ENCODE data around the gene CTNND2. TPM values are rescaled to one million over a fixed set of nuclear protein-coding genes. Genes with fewer than 3 reads are reported as not detected.

Gene CTNND2
- total and polyA plus RNA-seq, 4 donors = 36.5 to 183 (median 97.7) TPM

DNA sequence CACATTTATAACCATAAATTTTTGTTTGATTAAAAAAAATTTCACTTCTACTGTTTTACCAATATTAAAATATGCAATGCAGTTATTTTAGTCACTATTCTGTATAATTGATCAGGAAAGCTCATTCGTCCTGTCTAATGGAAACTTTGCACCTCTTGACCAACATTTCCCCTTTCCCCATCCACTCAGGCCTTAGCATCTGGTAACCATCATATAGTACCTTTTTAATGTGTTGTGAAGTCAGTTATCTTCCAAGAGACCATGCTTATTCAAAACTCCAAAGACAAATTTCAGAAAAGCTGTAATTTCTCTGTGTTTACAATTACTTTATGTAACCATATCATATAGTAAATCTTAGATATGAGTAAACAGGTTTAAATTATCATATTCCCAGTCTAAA is 145.9 kb downstream of the CTNND2 start:
- Histone ChIP-seq H3K27me3 (ENCODE audit: control insufficient read depth, insufficient read depth, low read length) (no peaks in the 10 kb centered on the region), H3K36me3 (ENCODE audit: control insufficient read depth, insufficient read depth, low read length) (no peaks in the 10 kb centered on the region), H3K27ac (ENCODE audit: low read depth, low read length) (no peak overlapping the region), H3K9me3 (ENCODE audit: control insufficient read depth, insufficient read depth, low read length) (peaks cover 1% of the 10 kb centered on the region), H3K4me3 (ENCODE audit: low read depth, low read length) (no peak overlapping the region), H3K4me1 (ENCODE audit: control insufficient read depth, insufficient read depth, low read length) (no peaks in the 10 kb centered on the region)
- no CpG with 5 or more reads among the region's 1 CpG for WGBS (ENCODE audit: insufficient coverage)
- DNase-seq (ENCODE audit: low read depth in 4 of 6, low spot score in 6 of 6) = no peak

GRCh38 chr5:11757661-11758060 is 146.6 kb downstream of the CTNND2 start:
- Histone ChIP-seq H3K9me3 (ENCODE audit: control insufficient read depth, insufficient read depth, low read length) (no peaks in the 10 kb centered on the region), H3K36me3 (ENCODE audit: control insufficient read depth, insufficient read depth, low read length) (no peaks in the 10 kb centered on the region), H3K27ac (ENCODE audit: low read depth, low read length) (no peak overlapping the region), H3K4me1 (ENCODE audit: control insufficient read depth, insufficient read depth, low read length) (no peaks in the 10 kb centered on the region), H3K4me3 (ENCODE audit: low read depth, low read length) (no peak overlapping the region), H3K27me3 (ENCODE audit: control insufficient read depth, insufficient read depth, low read length) (no peaks in the 10 kb centered on the region)
- no peak for DNase-seq (ENCODE audit: low read depth in 4 of 6, low spot score in 6 of 6)
- WGBS (ENCODE audit: insufficient coverage) = no CpG with 5 or more reads among the region's 1 CpG

- Histone ChIP-seq H3K27ac (ENCODE audit: low read depth, low read length) (no peak overlapping the region), H3K36me3 (ENCODE audit: control insufficient read depth, insufficient read depth, low read length) (no peaks in the 10 kb centered on the region), H3K27me3 (ENCODE audit: control insufficient read depth, insufficient read depth, low read length) (no peaks in the 10 kb centered on the region), H3K4me1 (ENCODE audit: control insufficient read depth, insufficient read depth, low read length) (no peaks in the 10 kb centered on the region), H3K4me3 (ENCODE audit: low read depth, low read length) (no peak overlapping the region), H3K9me3 (ENCODE audit: control insufficient read depth, insufficient read depth, low read length) (peaks cover 1% of the 10 kb centered on the region)
- 43% methylated on average over 1 of the region's 3 CpGs for WGBS (ENCODE audit: insufficient coverage)
- no peak for DNase-seq (ENCODE audit: low read depth in 4 of 6, low spot score in 6 of 6)
These were observed 167.2 kb downstream of the CTNND2 start for GRCh38 chr5:11737010-11737409.

DNA sequence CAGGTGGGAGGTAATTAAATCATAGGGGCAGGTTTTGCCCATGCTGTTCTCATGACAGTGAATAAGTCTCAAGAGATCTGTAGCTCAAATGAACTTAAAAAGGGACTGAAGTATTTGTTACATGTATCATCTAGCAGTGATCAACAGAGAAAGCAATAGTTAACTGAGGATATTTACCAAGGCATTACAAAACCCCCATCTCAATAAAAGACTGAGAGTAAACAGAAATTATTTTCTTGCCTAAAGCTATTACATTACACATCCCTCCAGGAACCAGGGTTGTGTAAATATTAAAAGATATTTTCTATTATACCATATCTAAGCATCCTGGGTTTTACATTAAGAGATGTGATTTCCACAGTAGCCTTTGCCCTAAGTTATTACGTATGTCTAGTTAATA is 169.9 kb downstream of the CTNND2 start:
- Histone ChIP-seq H3K36me3 (ENCODE audit: control insufficient read depth, insufficient read depth, low read length) (no peaks in the 10 kb centered on the region), H3K9me3 (ENCODE audit: control insufficient read depth, insufficient read depth, low read length) (no peaks in the 10 kb centered on the region), H3K27ac (ENCODE audit: low read depth, low read length) (no peak overlapping the region), H3K27me3 (ENCODE audit: control insufficient read depth, insufficient read depth, low read length) (no peaks in the 10 kb centered on the region), H3K4me3 (ENCODE audit: low read depth, low read length) (no peak overlapping the region), H3K4me1 (ENCODE audit: control insufficient read depth, insufficient read depth, low read length) (no peaks in the 10 kb centered on the region)
- DNase-seq (ENCODE audit: low read depth in 4 of 6, low spot score in 6 of 6) = no peak
- WGBS (ENCODE audit: insufficient coverage) = no CpG with 5 or more reads among the region's 1 CpG

- Histone ChIP-seq H3K4me3 (ENCODE audit: low read depth, low read length) (no peak overlapping the region), H3K27me3 (ENCODE audit: control insufficient read depth, insufficient read depth, low read length) (no peaks in the 10 kb centered on the region), H3K36me3 (ENCODE audit: control insufficient read depth, insufficient read depth, low read length) (no peaks in the 10 kb centered on the region), H3K27ac (ENCODE audit: low read depth, low read length) (no peak overlapping the region), H3K4me1 (ENCODE audit: control insufficient read depth, insufficient read depth, low read length) (no peaks in the 10 kb centered on the region), H3K9me3 (ENCODE audit: control insufficient read depth, insufficient read depth, low read length) (no peaks in the 10 kb centered on the region)
- no peak for DNase-seq (ENCODE audit: low read depth in 4 of 6, low spot score in 6 of 6)
- no CpG with 5 or more reads among the region's 4 CpGs for WGBS (ENCODE audit: insufficient coverage)
These were observed 170.4 kb downstream of the CTNND2 start for GRCh38 chr5:11733840-11734192.

DNA sequence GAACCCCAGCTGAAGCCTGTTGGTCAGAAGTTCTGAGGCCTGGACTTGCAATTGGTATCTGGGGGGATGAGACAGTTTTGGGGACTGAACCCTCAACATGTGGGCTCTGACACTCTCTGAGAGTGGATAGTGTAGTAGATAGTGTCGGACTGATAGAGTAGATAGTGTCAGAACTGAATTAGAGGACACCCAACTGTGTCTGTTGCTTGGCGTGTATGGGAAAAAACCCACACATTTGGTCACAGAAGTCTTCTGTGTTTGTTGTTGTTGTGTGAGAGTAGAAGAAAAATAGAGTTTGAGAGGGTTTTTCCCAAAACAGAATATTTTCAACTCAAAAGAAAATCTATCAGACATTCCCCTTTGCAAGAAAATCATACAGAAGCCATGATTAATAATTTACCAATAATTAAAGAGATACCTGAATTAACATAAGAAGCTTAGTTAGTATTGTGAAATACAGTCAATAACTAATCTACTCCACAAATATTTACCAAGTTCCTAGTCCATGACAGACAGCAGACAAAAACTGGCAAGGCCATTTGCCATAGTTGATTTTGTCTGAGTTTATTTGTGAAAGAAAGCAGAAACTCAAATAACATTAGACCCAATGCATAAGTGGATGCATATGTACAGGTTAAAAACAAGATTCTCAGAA is 170.9 kb downstream of the CTNND2 start:
- no peaks in the 10 kb centered on the region for H3K36me3 ChIP-seq (ENCODE audit: control insufficient read depth, insufficient read depth, low read length)
- no peak for DNase-seq (ENCODE audit: low read depth in 4 of 6, low spot score in 6 of 6)
- no peaks in the 10 kb centered on the region for H3K4me1 ChIP-seq (ENCODE audit: control insufficient read depth, insufficient read depth, low read length)
- no peaks in the 10 kb centered on the region for H3K27me3 ChIP-seq (ENCODE audit: control insufficient read depth, insufficient read depth, low read length)
- 92% methylated on average over 2 of the region's 2 CpGs for WGBS (ENCODE audit: insufficient coverage)
- no peak overlapping the region for H3K27ac ChIP-seq (ENCODE audit: low read depth, low read length)
- H3K9me3 ChIP-seq (ENCODE audit: control insufficient read depth, insufficient read depth, low read length) = no peaks in the 10 kb centered on the region
- no peak overlapping the region for H3K4me3 ChIP-seq (ENCODE audit: low read depth, low read length)

GRCh38 chr5:11724940-11725339 is 179.3 kb downstream of the CTNND2 start:
- DNase-seq (ENCODE audit: low read depth in 4 of 6, low spot score in 6 of 6) = no peak

GRCh38 chr5:11719888-11720481 is 184.3 kb downstream of the CTNND2 start:
- H3K4me1 ChIP-seq (ENCODE audit: control insufficient read depth, insufficient read depth, low read length) = no peaks in the 10 kb centered on the region
- DNase-seq (ENCODE audit: low read depth in 4 of 6, low spot score in 6 of 6) = peak in 5 of 6 donors; percentile 31 to 83 (median 48)
- 32% methylated on average over 4 of the region's 5 CpGs for WGBS (ENCODE audit: insufficient coverage)
- H3K27me3 ChIP-seq (ENCODE audit: control insufficient read depth, insufficient read depth, low read length) = no peaks in the 10 kb centered on the region
- H3K4me3 ChIP-seq (ENCODE audit: low read depth, low read length) = no peak overlapping the region
- H3K9me3 ChIP-seq (ENCODE audit: control insufficient read depth, insufficient read depth, low read length) = no peaks in the 10 kb centered on the region
- H3K36me3 ChIP-seq (ENCODE audit: control insufficient read depth, insufficient read depth, low read length) = no peaks in the 10 kb centered on the region
- H3K27ac ChIP-seq (ENCODE audit: low read depth, low read length) = no peak overlapping the region

More at GRCh38 chr5:11724940-11725339, 179.3 kb downstream of the CTNND2 start:
- H3K27ac ChIP-seq (ENCODE audit: low read depth, low read length) = no peak overlapping the region
- H3K4me3 ChIP-seq (ENCODE audit: low read depth, low read length) = no peak overlapping the region
- WGBS (ENCODE audit: insufficient coverage) = 71% methylated on average over 3 of the region's 3 CpGs
- H3K9me3 ChIP-seq (ENCODE audit: control insufficient read depth, insufficient read depth, low read length) = no peaks in the 10 kb centered on the region
- no peaks in the 10 kb centered on the region for H3K4me1 ChIP-seq (ENCODE audit: control insufficient read depth, insufficient read depth, low read length)
- no peaks in the 10 kb centered on the region for H3K27me3 ChIP-seq (ENCODE audit: control insufficient read depth, insufficient read depth, low read length)
- H3K36me3 ChIP-seq (ENCODE audit: control insufficient read depth, insufficient read depth, low read length) = no peaks in the 10 kb centered on the region

- no peak overlapping the region for H3K4me3 ChIP-seq (ENCODE audit: low read depth, low read length)
- H3K36me3 ChIP-seq (ENCODE audit: control insufficient read depth, insufficient read depth, low read length) = no peaks in the 10 kb centered on the region
- no peaks in the 10 kb centered on the region for H3K27me3 ChIP-seq (ENCODE audit: control insufficient read depth, insufficient read depth, low read length)
- peaks cover 4% of the 10 kb centered on the region for H3K4me1 ChIP-seq (ENCODE audit: control insufficient read depth, insufficient read depth, low read length)
- H3K27ac ChIP-seq (ENCODE audit: low read depth, low read length) = no peak overlapping the region
- 89% methylated on average over 3 of the region's 6 CpGs for WGBS (ENCODE audit: insufficient coverage)
- peak in 1 of 6 donors; percentile 58 for DNase-seq (ENCODE audit: low read depth in 4 of 6, low spot score in 6 of 6)
- H3K9me3 ChIP-seq (ENCODE audit: control insufficient read depth, insufficient read depth, low read length) = no peaks in the 10 kb centered on the region
These were observed 188.6 kb downstream of the CTNND2 start for GRCh38 chr5:11715461-11716196.

DNA sequence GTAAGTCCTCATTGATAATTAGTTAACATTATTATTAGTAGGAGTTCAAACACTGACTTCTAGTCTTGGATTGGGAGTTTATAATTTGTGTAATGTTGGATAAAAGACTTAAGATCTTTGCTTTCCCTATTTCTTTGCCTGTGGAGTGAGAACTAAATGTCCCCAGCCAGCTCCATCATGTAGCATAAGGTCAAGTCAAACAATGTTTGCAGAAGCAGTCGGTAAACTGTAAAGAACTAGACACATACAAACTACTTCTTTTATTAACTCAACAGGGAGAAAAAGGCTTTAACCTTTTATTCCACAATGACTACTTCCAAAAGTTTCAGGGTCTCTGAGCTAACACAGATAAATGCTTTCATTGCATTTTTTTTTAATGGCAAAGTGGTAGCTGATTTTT is 192.3 kb downstream of the CTNND2 start:
- Histone ChIP-seq H3K27ac (ENCODE audit: low read depth, low read length) (no peak overlapping the region), H3K27me3 (ENCODE audit: control insufficient read depth, insufficient read depth, low read length) (no peaks in the 10 kb centered on the region), H3K4me3 (ENCODE audit: low read depth, low read length) (no peak overlapping the region), H3K4me1 (ENCODE audit: control insufficient read depth, insufficient read depth, low read length) (peaks cover 4% of the 10 kb centered on the region), H3K36me3 (ENCODE audit: control insufficient read depth, insufficient read depth, low read length) (no peaks in the 10 kb centered on the region), H3K9me3 (ENCODE audit: control insufficient read depth, insufficient read depth, low read length) (no peaks in the 10 kb centered on the region)
- WGBS (ENCODE audit: insufficient coverage) = 22% methylated on average over 1 of the region's 1 CpG
- no peak for DNase-seq (ENCODE audit: low read depth in 4 of 6, low spot score in 6 of 6)
